Fibroblast of lung (primary cell): ENCODE data around the gene MAP4K3.

Source experiments
- CTCF ChIP-seq, 2 donors: IDR thresholded peaks in 1 of 2; conservative IDR thresholded peaks in 1 of 2; 1 replicate in 1 of 2; 2 replicates in 1 of 2; pipeline ENCODE4 v1.5.1; 2011 to 2012; ENCODE audit warnings: low read length in 2 of 2, control low read depth in 1 of 2, inconsistent platforms in 1 of 2, low read depth in 1 of 2, mild to moderate bottlenecking in 1 of 2
- EZH2 ChIP-seq: IDR thresholded peaks from 2 replicates; pipeline ENCODE4 v1.5.1; 2012; ENCODE audit warnings: low read length, control low read depth, mild to moderate bottlenecking; ENCODE audit errors: missing control alignments

- TF ChIP-seq CTCF (conservative IDR thresholded peaks at IDR 0.05 in 1 of 2, IDR thresholded peaks at IDR 0.05 in 1 of 2; ENCODE audit: low read depth in 1 of 2, low read length in 2 of 2) = peak; percentile 38 to 55
- TF ChIP-seq EZH2 = no peak
Measured at GRCh38 chr2:39379643-39380524, 57.2 kb downstream of the MAP4K3 start.
